ENCODE results near the gene NATD1. TPM values are rescaled to one million over a fixed set of nuclear protein-coding genes. Genes with fewer than 3 reads are reported as not detected.

Gene NATD1
- total and polyA plus RNA-seq, 9 of the 15 experiments (the other 6 are each of a cell fraction or from before 2014, with no cell fraction given) = 0.24 to 5.4 (median 1.6) TPM

DNA sequence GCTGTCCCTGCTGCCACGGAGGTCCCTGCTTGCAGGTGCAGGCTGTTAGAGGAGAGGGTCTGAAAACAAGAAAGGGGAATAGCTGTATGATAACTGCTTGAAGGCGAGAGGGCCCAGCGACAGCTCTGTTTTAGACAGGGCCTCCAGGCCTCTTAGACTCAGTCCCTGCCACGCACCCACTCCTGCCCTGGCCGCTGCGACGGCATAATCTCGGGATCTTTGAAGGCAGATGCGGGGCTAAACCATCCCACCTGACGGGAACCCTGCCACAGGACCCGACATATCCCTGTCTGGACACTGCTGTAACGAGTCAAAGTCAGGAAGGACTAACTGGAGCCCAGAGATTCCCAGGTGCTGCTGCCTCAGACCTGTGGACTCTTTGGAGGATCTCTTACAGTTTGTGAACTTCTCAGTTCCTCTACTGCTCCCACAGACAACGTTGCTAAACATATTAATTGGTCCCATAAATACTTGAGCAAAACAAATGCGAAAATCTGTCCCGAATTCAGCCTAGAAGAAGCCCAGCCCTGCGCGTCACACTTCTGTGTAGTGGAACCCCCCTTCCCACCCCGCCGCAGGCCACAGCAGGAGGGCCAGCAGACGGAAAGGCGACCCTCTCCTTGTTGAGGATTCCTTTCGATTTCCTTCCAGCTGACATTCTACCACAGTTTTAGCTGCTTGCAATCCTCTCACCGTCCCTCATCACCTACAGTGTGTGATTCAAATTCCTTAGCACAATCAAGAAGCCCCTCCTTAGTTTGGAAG is 38.3 kb downstream of the NATD1 start (continued):
- TF ChIP-seq, protein P1, sequence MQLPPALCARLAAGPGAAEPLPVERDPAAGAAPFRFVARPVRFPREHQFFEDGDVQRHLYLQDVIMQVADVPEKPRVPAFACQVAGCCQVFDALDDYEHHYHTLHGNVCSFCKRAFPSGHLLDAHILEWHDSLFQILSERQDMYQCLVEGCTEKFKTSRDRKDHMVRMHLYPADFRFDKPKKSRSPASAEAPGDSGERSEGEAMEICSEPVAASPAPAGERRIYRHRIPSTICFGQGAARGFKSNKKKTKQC (CRISPR knock-in tag; IDR thresholded peaks at IDR 0.05) = no peak
- no peak for TF ChIP-seq HCFC1 (IDR thresholded peaks at IDR 0.05; ENCODE audit: low read depth, low read length)
- TF ChIP-seq PHF21A (IDR thresholded peaks at IDR 0.05; ENCODE audit: borderline replicate concordance, low read depth) = no peak
- TF ChIP-seq, protein P2, sequence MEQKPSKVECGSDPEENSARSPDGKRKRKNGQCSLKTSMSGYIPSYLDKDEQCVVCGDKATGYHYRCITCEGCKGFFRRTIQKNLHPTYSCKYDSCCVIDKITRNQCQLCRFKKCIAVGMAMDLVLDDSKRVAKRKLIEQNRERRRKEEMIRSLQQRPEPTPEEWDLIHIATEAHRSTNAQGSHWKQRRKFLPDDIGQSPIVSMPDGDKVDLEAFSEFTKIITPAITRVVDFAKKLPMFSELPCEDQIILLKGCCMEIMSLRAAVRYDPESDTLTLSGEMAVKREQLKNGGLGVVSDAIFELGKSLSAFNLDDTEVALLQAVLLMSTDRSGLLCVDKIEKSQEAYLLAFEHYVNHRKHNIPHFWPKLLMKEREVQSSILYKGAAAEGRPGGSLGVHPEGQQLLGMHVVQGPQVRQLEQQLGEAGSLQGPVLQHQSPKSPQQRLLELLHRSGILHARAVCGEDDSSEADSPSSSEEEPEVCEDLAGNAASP (IDR thresholded peaks at IDR 0.05) = no peak
- peak; percentile 2; the same call in 1 of the 2 replicates for TF ChIP-seq POLR2A (conservative IDR thresholded peaks at IDR 0.05)
- TF ChIP-seq EP400 (IDR thresholded peaks at IDR 0.05) = no peak
- peak; percentile 26 for TF ChIP-seq ZFX (CRISPR knock-in tag; IDR thresholded peaks at IDR 0.05)
- TF ChIP-seq TARDBP (IDR thresholded peaks at IDR 0.05) = no peak
- TF ChIP-seq SUPT5H (IDR thresholded peaks at IDR 0.05) = 0 out of 2 replicates have a peak, but pooled peaks have one; percentile 11
- TF ChIP-seq RFX1 (IDR thresholded peaks at IDR 0.05) = no peak
- TF ChIP-seq, protein P3, sequence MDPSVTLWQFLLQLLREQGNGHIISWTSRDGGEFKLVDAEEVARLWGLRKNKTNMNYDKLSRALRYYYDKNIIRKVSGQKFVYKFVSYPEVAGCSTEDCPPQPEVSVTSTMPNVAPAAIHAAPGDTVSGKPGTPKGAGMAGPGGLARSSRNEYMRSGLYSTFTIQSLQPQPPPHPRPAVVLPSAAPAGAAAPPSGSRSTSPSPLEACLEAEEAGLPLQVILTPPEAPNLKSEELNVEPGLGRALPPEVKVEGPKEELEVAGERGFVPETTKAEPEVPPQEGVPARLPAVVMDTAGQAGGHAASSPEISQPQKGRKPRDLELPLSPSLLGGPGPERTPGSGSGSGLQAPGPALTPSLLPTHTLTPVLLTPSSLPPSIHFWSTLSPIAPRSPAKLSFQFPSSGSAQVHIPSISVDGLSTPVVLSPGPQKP (CRISPR knock-in tag; IDR thresholded peaks at IDR 0.05) = no peak
- TF ChIP-seq PHF8 (IDR thresholded peaks at IDR 0.05; ENCODE audit: borderline replicate concordance, low read length) = peak; percentile 43; the same call in 1 of the 2 replicates
- no peak for TF ChIP-seq XRCC5 (IDR thresholded peaks at IDR 0.05; ENCODE audit: low read depth, low read length)
- no peak for TF ChIP-seq RBM15 (IDR thresholded peaks at IDR 0.05; ENCODE audit: insufficient read depth, low read length)
- no peak for TF ChIP-seq HNRNPLL (IDR thresholded peaks at IDR 0.05; ENCODE audit: low read depth, low read length, poor library complexity, severe bottlenecking)
- TF ChIP-seq ZBTB7A (IDR thresholded peaks at IDR 0.05; ENCODE audit: borderline replicate concordance, control insufficient read depth, low read depth, low read length) = peak; percentile 41; the same call in 1 of the 2 replicates
- no peak for TF ChIP-seq ZNF76 (CRISPR knock-in tag; IDR thresholded peaks at IDR 0.05; ENCODE audit: borderline replicate concordance)
- TF ChIP-seq BCL6 (CRISPR knock-in tag; IDR thresholded peaks at IDR 0.05) = no peak
- TF ChIP-seq, protein P4, sequence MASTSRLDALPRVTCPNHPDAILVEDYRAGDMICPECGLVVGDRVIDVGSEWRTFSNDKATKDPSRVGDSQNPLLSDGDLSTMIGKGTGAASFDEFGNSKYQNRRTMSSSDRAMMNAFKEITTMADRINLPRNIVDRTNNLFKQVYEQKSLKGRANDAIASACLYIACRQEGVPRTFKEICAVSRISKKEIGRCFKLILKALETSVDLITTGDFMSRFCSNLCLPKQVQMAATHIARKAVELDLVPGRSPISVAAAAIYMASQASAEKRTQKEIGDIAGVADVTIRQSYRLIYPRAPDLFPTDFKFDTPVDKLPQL (IDR thresholded peaks at IDR 0.05; ENCODE audit: extremely low read depth, insufficient read length) = no peak
- TF ChIP-seq, protein P5, sequence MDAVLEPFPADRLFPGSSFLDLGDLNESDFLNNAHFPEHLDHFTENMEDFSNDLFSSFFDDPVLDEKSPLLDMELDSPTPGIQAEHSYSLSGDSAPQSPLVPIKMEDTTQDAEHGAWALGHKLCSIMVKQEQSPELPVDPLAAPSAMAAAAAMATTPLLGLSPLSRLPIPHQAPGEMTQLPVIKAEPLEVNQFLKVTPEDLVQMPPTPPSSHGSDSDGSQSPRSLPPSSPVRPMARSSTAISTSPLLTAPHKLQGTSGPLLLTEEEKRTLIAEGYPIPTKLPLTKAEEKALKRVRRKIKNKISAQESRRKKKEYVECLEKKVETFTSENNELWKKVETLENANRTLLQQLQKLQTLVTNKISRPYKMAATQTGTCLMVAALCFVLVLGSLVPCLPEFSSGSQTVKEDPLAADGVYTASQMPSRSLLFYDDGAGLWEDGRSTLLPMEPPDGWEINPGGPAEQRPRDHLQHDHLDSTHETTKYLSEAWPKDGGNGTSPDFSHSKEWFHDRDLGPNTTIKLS (IDR thresholded peaks at IDR 0.05; ENCODE audit: borderline replicate concordance, low read depth) = no peak
- TF ChIP-seq, protein P6, sequence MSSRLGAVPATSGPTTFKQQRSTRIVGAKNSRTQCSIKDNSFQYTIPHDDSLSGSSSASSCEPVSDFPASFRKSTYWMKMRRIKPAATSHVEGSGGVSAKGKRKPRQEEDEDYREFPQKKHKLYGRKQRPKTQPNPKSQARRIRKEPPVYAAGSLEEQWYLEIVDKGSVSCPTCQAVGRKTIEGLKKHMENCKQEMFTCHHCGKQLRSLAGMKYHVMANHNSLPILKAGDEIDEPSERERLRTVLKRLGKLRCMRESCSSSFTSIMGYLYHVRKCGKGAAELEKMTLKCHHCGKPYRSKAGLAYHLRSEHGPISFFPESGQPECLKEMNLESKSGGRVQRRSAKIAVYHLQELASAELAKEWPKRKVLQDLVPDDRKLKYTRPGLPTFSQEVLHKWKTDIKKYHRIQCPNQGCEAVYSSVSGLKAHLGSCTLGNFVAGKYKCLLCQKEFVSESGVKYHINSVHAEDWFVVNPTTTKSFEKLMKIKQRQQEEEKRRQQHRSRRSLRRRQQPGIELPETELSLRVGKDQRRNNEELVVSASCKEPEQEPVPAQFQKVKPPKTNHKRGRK (tag; IDR thresholded peaks at IDR 0.05) = no peak
- TF ChIP-seq KDM5B (IDR thresholded peaks at IDR 0.05; ENCODE audit: insufficient replicate concordance, low read depth, low read length) = peak; percentile 52

All from K562 (cell line).